Measurements from ENCODE around the gene ABCE1.

DNA sequence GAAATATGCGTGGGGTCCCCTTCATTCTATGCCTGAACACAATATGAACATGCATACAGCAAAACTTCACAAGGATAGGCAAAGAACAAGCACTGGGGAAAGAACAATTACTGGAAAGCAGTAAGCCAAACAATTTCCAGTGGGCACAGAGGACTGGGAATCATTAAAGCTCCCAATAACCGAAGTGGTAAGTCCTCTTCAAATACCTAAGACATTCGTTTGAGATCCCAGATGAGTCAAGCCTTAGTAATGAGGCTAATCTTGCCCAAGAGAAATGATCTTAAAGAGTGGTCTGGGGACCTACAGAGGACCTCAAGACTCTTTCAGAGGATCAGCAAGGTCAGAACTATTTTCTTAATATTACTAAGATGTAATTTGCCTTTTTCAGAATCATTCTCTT is 28.8 kb upstream of the ABCE1 start:
- TF ChIP-seq, protein P1, sequence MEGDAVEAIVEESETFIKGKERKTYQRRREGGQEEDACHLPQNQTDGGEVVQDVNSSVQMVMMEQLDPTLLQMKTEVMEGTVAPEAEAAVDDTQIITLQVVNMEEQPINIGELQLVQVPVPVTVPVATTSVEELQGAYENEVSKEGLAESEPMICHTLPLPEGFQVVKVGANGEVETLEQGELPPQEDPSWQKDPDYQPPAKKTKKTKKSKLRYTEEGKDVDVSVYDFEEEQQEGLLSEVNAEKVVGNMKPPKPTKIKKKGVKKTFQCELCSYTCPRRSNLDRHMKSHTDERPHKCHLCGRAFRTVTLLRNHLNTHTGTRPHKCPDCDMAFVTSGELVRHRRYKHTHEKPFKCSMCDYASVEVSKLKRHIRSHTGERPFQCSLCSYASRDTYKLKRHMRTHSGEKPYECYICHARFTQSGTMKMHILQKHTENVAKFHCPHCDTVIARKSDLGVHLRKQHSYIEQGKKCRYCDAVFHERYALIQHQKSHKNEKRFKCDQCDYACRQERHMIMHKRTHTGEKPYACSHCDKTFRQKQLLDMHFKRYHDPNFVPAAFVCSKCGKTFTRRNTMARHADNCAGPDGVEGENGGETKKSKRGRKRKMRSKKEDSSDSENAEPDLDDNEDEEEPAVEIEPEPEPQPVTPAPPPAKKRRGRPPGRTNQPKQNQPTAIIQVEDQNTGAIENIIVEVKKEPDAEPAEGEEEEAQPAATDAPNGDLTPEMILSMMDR (IDR thresholded peaks at IDR 0.05; ENCODE audit: extremely low read depth in 1 of 2, insufficient read depth in 1 of 2, low read depth in 1 of 2, low read length in 2 of 2), result no peak
- TF ChIP-seq EZH2 (IDR thresholded peaks at IDR 0.05; ENCODE audit: borderline replicate concordance, low read depth, low read length, severe bottlenecking), result no peak
- TF ChIP-seq POLR2AphosphoS5 (IDR thresholded peaks at IDR 0.05; ENCODE audit: insufficient read depth, low read depth, low read length), result no peak
- no peak for TF ChIP-seq POLR2A (IDR thresholded peaks at IDR 0.05; ENCODE audit: low read depth, low read length)
